Upper lobe of left lung (tissue), 4 donors: ENCODE data around the gene TVP23C.

Experiments
- EP300 ChIP-seq, 4 donors: sonication (generic); formaldehyde crosslinking; IDR thresholded peaks; one replicate each; pipeline ENCODE4 v1.5.1; 2017; ENCODE audit warnings: antibody characterized with exemption in 4 of 4, control low read depth in 2 of 4
- POLR2A ChIP-seq, 4 donors: fragments of 450-650 bp; IDR thresholded peaks; one replicate each; pipeline ENCODE4 v1.5.1; 2016 to 2017; ENCODE audit warnings: antibody characterized with exemption in 4 of 4, mild to moderate bottlenecking in 2 of 4
- POLR2AphosphoS5 ChIP-seq, 2 donors: sonication (generic); formaldehyde crosslinking; IDR thresholded peaks; one replicate each; pipeline ENCODE4 v1.5.1; 2017; ENCODE audit warnings: antibody characterized with exemption in 2 of 2
- TF ChIP-seq, protein P1 (sequence below), 6 experiments: fragments of 450-650 bp in 4 of 6; fragments of 200-600 bp in 2 of 6; sonication (generic) in 2 of 6; IDR thresholded peaks; one replicate each; pipeline ENCODE4 v1.5.1; 2016 to 2019; ENCODE audit warnings: antibody characterized with exemption in 6 of 6

DNA sequence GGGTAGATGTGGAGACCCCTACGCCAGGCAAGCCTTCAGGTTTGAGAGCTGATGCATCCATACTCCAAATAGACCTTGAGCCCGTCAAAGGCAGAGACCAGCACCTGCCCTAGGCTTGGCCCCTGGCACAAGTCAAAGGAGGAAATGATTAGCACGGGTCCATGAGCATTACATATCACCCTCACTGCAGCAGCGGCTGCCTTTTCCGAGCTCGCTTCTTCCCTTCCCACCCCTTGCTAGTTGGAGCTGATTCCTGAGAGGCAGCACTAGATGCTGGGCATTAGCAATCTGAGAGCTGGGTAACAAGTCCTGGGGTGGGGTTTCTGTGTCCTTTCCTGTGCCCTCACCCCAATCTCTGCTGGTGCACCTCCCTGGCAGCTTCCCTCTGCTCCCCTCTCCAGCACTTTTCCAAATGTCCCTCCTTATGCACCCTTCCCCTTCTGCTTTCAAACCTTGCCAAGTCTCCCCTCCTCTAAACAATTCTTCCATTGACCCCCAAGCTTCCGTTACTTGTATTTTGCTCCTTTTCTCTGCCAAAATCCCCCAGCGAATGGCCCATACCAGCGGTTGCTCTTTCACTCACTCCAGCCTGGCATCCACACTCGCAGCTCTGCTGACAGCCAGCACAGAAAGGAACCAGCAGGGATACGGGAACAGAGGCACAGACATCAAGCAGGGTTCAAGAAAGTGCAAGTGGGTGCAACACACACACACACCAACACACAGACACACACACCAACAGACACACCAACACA is 98.9 kb downstream of the TVP23C start:
- no peak for TF ChIP-seq POLR2AphosphoS5 (IDR thresholded peaks at IDR 0.05)
- TF ChIP-seq, protein P1, sequence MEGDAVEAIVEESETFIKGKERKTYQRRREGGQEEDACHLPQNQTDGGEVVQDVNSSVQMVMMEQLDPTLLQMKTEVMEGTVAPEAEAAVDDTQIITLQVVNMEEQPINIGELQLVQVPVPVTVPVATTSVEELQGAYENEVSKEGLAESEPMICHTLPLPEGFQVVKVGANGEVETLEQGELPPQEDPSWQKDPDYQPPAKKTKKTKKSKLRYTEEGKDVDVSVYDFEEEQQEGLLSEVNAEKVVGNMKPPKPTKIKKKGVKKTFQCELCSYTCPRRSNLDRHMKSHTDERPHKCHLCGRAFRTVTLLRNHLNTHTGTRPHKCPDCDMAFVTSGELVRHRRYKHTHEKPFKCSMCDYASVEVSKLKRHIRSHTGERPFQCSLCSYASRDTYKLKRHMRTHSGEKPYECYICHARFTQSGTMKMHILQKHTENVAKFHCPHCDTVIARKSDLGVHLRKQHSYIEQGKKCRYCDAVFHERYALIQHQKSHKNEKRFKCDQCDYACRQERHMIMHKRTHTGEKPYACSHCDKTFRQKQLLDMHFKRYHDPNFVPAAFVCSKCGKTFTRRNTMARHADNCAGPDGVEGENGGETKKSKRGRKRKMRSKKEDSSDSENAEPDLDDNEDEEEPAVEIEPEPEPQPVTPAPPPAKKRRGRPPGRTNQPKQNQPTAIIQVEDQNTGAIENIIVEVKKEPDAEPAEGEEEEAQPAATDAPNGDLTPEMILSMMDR (IDR thresholded peaks at IDR 0.05) = no peak
- no peak for TF ChIP-seq POLR2A (IDR thresholded peaks at IDR 0.05)
- no peak for TF ChIP-seq EP300 (IDR thresholded peaks at IDR 0.05)
